ENCODE data around the gene RALGPS1. TPM values are rescaled to one million over a fixed set of nuclear protein-coding genes. Genes with fewer than 3 reads are reported as not detected.

RALGPS1 gene
- total RNA-seq, 2 donors from 2014 or later, result 7.6 to 18.5 TPM

- TF ChIP-seq CTCF (IDR thresholded peaks at IDR 0.05), result no peak
- H3K9me3 ChIP-seq, result no peaks in the 10 kb centered on the region
Observed at GRCh38 chr9:127166651-127167524, 252.3 kb downstream of the RALGPS1 start.

GRCh38 chr9:127167560-127168326, 253.2 kb downstream of the RALGPS1 start:
- no peak for TF ChIP-seq CTCF (IDR thresholded peaks at IDR 0.05)
- Histone ChIP-seq H3K9me3 (no peaks in the 10 kb centered on the region), H3K36me3 (no peaks in the 10 kb centered on the region), H3K4me1 (ENCODE audit: control insufficient read depth in 1 of 2, low read depth in 2 of 2) (peaks cover 6 to 9% of the 10 kb centered on the region in 2 donors), H3K27me3 (replicated peaks; ENCODE audit: insufficient read depth) (no peaks in the 10 kb centered on the region), H3K27ac (no peak overlapping the region), H3K4me3 (no peak overlapping the region)
- no peak for ATAC-seq (ENCODE audit: insufficient number of reproducible peaks, low FRiP score, low read depth)
- DNase-seq (ENCODE audit: low spot score), result no peak

More at GRCh38 chr9:127166651-127167524, 252.3 kb downstream of the RALGPS1 start:
- H3K4me3 ChIP-seq, result no peak overlapping the region
- H3K27ac ChIP-seq, result no peak overlapping the region
- H3K4me1 ChIP-seq (ENCODE audit: control insufficient read depth in 1 of 2, low read depth in 2 of 2), result peaks cover 6 to 12% of the 10 kb centered on the region in 2 donors
- H3K27me3 ChIP-seq (replicated peaks; ENCODE audit: insufficient read depth), result no peaks in the 10 kb centered on the region
- ATAC-seq (ENCODE audit: insufficient number of reproducible peaks, low FRiP score, low read depth), result no peak
- no peak for DNase-seq (ENCODE audit: low spot score)
- no peaks in the 10 kb centered on the region for H3K36me3 ChIP-seq

GRCh38 chr9:127168756-127169574, 254.4 kb downstream of the RALGPS1 start:
- Histone ChIP-seq H3K9me3 (no peaks in the 10 kb centered on the region), H3K4me1 (ENCODE audit: control insufficient read depth in 1 of 2, low read depth in 2 of 2) (no peaks in the 10 kb centered on the region), H3K36me3 (no peaks in the 10 kb centered on the region), H3K27ac (no peak overlapping the region), H3K27me3 (replicated peaks; ENCODE audit: insufficient read depth) (no peaks in the 10 kb centered on the region), H3K4me3 (no peak overlapping the region)
- no peak for TF ChIP-seq CTCF (IDR thresholded peaks at IDR 0.05)
- DNase-seq (ENCODE audit: low spot score), result no peak
- no peak for ATAC-seq (ENCODE audit: insufficient number of reproducible peaks, low FRiP score, low read depth)

- Histone ChIP-seq H3K4me3 (no peak overlapping the region), H3K27me3 (replicated peaks; ENCODE audit: insufficient read depth) (no peaks in the 10 kb centered on the region), H3K27ac (no peak overlapping the region), H3K9me3 (no peaks in the 10 kb centered on the region), H3K4me1 (ENCODE audit: control insufficient read depth in 1 of 2, low read depth in 2 of 2) (no peaks in the 10 kb centered on the region), H3K36me3 (no peaks in the 10 kb centered on the region)
- DNase-seq (ENCODE audit: low spot score) (no peak), ATAC-seq (ENCODE audit: insufficient number of reproducible peaks, low FRiP score, low read depth) (no peak)
- no peak for TF ChIP-seq CTCF (IDR thresholded peaks at IDR 0.05)
Observed at GRCh38 chr9:127169575-127169883, 254.9 kb downstream of the RALGPS1 start.

GRCh38 chr9:127170103-127170502, 255.5 kb downstream of the RALGPS1 start:
- Histone ChIP-seq H3K27ac (no peak overlapping the region), H3K27me3 (replicated peaks; ENCODE audit: insufficient read depth) (no peaks in the 10 kb centered on the region), H3K4me1 (ENCODE audit: control insufficient read depth in 1 of 2, low read depth in 2 of 2) (no peaks in the 10 kb centered on the region), H3K36me3 (no peaks in the 10 kb centered on the region), H3K9me3 (no peaks in the 10 kb centered on the region), H3K4me3 (no peak overlapping the region)
- DNase-seq (ENCODE audit: low spot score) (no peak), ATAC-seq (ENCODE audit: insufficient number of reproducible peaks, low FRiP score, low read depth) (no peak)
- TF ChIP-seq CTCF (IDR thresholded peaks at IDR 0.05), result no peak
